Chondrocyte (in vitro differentiated cells): ENCODE measurements around the gene FUNDC1. TPM values are rescaled to one million over a fixed set of nuclear protein-coding genes. Genes with fewer than 3 reads are reported as not detected.

Experiments used
- DNase-seq: peaks from one replicate; pipeline ENCODE4 v3.0.0; 2021; ENCODE audit warnings: mixed read lengths, low spot score
- H3K27ac Mint-ChIP-seq: one replicate; pipeline ENCODE4 v1.8.0; 2021; ENCODE audit warnings: mild to moderate bottlenecking, moderate library complexity, mixed read lengths; ENCODE audit not compliant: unreplicated experiment
- H3K27me3 Mint-ChIP-seq: 2 replicates; pipeline ENCODE4 v1.8.0; 2021; ENCODE audit warnings: low read depth, mixed read lengths
- H3K36me3 Mint-ChIP-seq: 2 replicates; pipeline ENCODE4 v1.8.0; 2021; ENCODE audit warnings: low read depth, mixed read lengths
- H3K4me1 Mint-ChIP-seq: 2 replicates; pipeline ENCODE4 v1.8.0; 2021; ENCODE audit warnings: low read depth, mild to moderate bottlenecking, mixed read lengths
- H3K4me3 Mint-ChIP-seq: one replicate; pipeline ENCODE4 v1.8.0; 2021; ENCODE audit warnings: mild to moderate bottlenecking, moderate library complexity, mixed read lengths; ENCODE audit not compliant: unreplicated experiment
- H3K9me3 Mint-ChIP-seq: 2 replicates; pipeline ENCODE4 v1.8.0; 2021; ENCODE audit warnings: low read depth, mixed read lengths
- CTCF ChIP-seq: fragments of 200-600 bp; sonication (generic); IDR thresholded peaks from 2 replicates; pipeline ENCODE4 v1.5.0; 2021; ENCODE audit warnings: antibody characterized with exemption, mild to moderate bottlenecking, moderate library complexity
- total RNA-seq: library from RNA; stranded (reverse); gene quantifications from 3 replicates; pipeline ENCODE4 v1.2.1, GENCODE V29; 2021

FUNDC1 gene
- total RNA-seq, 1 donor from 2014 or later: 13.1 TPM

GRCh38 chrX:44483965-44484606 is 58.6 kb downstream of the FUNDC1 start:
- DNase-seq: no peak
- H3K27ac Mint-ChIP-seq: no peak overlapping the region
- H3K36me3 Mint-ChIP-seq: no peaks in the 10 kb centered on the region
- no peak overlapping the region for H3K4me3 Mint-ChIP-seq
- peaks cover 21% of the 10 kb centered on the region for H3K9me3 Mint-ChIP-seq
- peaks cover 5% of the 10 kb centered on the region for H3K4me1 Mint-ChIP-seq
- no peaks in the 10 kb centered on the region for H3K27me3 Mint-ChIP-seq
- no peak for TF ChIP-seq CTCF

- no peak for TF ChIP-seq CTCF
- Mint-ChIP-seq H3K27ac (no peak overlapping the region), H3K36me3 (no peaks in the 10 kb centered on the region), H3K27me3 (no peaks in the 10 kb centered on the region), H3K4me1 (no peaks in the 10 kb centered on the region), H3K9me3 (peaks cover 17% of the 10 kb centered on the region), H3K4me3 (no peak overlapping the region)
- no peak for DNase-seq
These were observed 60.1 kb downstream of the FUNDC1 start for GRCh38 chrX:44482575-44482974.

GRCh38 chrX:44480591-44480990 is 62.1 kb downstream of the FUNDC1 start:
- no peak overlapping the region for H3K4me3 Mint-ChIP-seq
- no peaks in the 10 kb centered on the region for H3K36me3 Mint-ChIP-seq
- DNase-seq: no peak
- H3K9me3 Mint-ChIP-seq: peaks cover 17% of the 10 kb centered on the region
- H3K27ac Mint-ChIP-seq: no peak overlapping the region
- H3K27me3 Mint-ChIP-seq: no peaks in the 10 kb centered on the region
- no peaks in the 10 kb centered on the region for H3K4me1 Mint-ChIP-seq
- no peak for TF ChIP-seq CTCF

- peaks cover 15% of the 10 kb centered on the region for H3K9me3 Mint-ChIP-seq
These were observed 68.2 kb downstream of the FUNDC1 start for GRCh38 chrX:44474410-44474809.

More at GRCh38 chrX:44474410-44474809, 68.2 kb downstream of the FUNDC1 start:
- H3K4me3 Mint-ChIP-seq: no peak overlapping the region
- no peak for TF ChIP-seq CTCF
- H3K4me1 Mint-ChIP-seq: no peaks in the 10 kb centered on the region
- no peak overlapping the region for H3K27ac Mint-ChIP-seq
- DNase-seq: no peak
- no peaks in the 10 kb centered on the region for H3K27me3 Mint-ChIP-seq
- H3K36me3 Mint-ChIP-seq: peaks cover under 1% of the 10 kb centered on the region

Other genes with a start within 250 kb of the FUNDC1 start
- gene EFHC2, start 199.2 kb downstream of the FUNDC1 start, total RNA-seq: not detected in 3 replicates